Epithelial cell of esophagus (primary cell): ENCODE data around the gene RPS28.

Experiments
- DNase-seq: peaks from one replicate; pipeline ENCODE4 v3.0.0; 2010; ENCODE audit warnings: low read depth
- H3K4me3 ChIP-seq: 2 replicates; pipeline ENCODE4 v1.5.1; 2011; ENCODE audit warnings: mild to moderate bottlenecking, low read length, control low read depth
- CTCF ChIP-seq: IDR thresholded peaks from 2 replicates; pipeline ENCODE4 v1.5.1; 2011; ENCODE audit warnings: low read depth, mild to moderate bottlenecking, low read length, control low read depth, inconsistent platforms; ENCODE audit not compliant: insufficient read depth; ENCODE audit errors: missing control alignments

Gene RPS28

GRCh38 chr19:8332976-8333766 is 11.9 kb downstream of the RPS28 start:
- DNase-seq, result no peak
- no peak overlapping the region for H3K4me3 ChIP-seq
- no peak for TF ChIP-seq CTCF

- TF ChIP-seq CTCF, result no peak
- peak overlapping the region; percentile 21 for H3K4me3 ChIP-seq
- no peak for DNase-seq
Measured at GRCh38 chr19:8333767-8334457, 12.6 kb downstream of the RPS28 start.

GRCh38 chr19:8334458-8335342 is 13.4 kb downstream of the RPS28 start:
- peak; percentile 93 for DNase-seq
- H3K4me3 ChIP-seq, result peak overlapping the region; percentile 21
- no peak for TF ChIP-seq CTCF

- H3K4me3 ChIP-seq, result peak overlapping the region; percentile 7
- TF ChIP-seq CTCF, result no peak
- no peak for DNase-seq
Measured at GRCh38 chr19:8335343-8336071, 14.2 kb downstream of the RPS28 start.

- no peak overlapping the region for H3K4me3 ChIP-seq
- no peak for TF ChIP-seq CTCF
- DNase-seq, result no peak
Measured at GRCh38 chr19:8336072-8336569, 14.8 kb downstream of the RPS28 start.

GRCh38 chr19:8336660-8337059 is 15.4 kb downstream of the RPS28 start:
- TF ChIP-seq CTCF, result no peak

More at GRCh38 chr19:8336660-8337059, 15.4 kb downstream of the RPS28 start:
- DNase-seq, result no peak
- no peak overlapping the region for H3K4me3 ChIP-seq
